GM18499 (cell line): Measurements from ENCODE around the gene MARCO.
"Not testable (repeated sequence)": the region's sequence is repeated elsewhere in the genome, so short reads cannot be mapped to it uniquely, and the experiment has no call there.

Experiments used
- ATAC-seq: cut with Tn5 transposase; IDR thresholded peaks from one replicate; pipeline ENCODE4 v1.9.1; 2021; ENCODE audit warnings: moderate number of reproducible peaks; ENCODE audit not compliant: insufficient read depth, unreplicated experiment

MARCO gene

DNA sequence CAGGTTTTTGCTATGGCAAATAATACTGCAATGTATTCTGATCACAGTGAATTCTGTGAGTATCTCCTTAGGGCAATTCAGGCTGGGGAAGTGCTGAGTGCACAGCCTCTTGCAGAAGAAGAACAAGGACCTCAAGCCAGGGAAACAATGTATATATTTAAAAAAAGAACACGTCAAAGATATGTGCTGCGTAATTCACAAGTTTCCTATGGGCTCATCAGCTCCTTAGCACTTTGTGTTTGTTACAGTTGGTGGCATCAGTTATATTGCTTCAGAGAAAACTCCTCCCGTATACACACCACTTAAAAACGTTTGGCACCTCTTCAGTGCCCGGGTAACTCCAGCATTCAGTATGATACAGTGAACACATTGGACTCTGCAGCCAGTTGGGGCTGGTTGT is 16.5 kb upstream of the MARCO start:
- no peak for ATAC-seq

DNA sequence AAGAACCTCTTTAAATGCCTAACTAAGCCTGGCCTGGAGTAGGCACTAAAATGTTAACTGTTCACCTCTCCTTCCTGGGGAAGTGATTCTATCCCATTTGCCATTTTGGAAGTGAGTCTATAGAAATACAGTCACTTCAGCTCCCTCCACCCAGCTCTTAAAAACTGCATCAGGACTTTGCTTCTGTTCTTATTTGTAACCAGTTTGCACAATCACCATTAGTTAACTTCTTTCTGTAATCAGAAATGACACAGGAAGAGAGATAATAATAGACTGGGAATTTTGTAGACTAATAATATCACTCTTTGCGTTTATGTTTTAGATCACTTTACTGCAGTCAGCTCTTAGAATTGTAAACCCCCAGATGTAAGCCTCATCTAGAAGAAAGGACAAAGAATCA is 16.0 kb upstream of the MARCO start:
- ATAC-seq = no peak

DNA sequence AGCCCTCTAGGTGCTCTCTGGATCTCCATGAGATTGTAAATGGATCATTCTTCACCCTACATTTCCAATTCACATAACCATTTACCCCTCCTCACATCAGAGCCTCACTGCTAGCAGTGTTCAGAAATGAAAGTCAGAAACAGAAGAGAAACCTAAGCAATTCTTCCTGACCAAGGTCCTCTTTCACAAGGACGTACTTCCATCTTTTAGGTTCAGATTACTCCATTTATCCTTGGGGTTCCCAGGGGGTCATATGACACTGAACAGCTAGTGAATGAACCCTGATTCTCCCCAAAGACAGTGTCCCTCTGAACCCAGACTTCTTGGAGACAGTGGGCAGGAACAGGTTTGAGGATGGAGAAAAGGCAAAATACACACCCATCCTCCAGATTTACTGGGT is 12.9 kb upstream of the MARCO start:
- ATAC-seq = no peak

DNA sequence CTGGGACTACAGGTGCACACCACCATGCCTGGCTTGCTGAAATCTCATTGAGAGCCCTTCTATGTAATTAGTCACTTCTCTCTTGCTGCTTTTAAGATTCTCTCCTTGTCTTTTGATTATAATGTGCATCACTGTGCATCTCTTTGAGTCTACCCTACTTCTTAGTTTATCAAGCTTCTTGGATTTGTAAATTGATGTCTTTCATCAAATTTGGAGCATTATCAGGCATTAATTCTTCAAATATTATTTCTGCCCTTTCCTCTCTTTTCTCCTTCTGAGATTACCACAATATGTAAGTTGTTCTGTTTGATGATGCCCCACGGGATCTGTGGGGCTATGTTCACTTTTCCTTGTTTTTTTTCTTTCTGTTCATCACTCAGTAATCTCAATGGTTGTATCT is 9.0 kb upstream of the MARCO start:
- no peak for ATAC-seq

DNA sequence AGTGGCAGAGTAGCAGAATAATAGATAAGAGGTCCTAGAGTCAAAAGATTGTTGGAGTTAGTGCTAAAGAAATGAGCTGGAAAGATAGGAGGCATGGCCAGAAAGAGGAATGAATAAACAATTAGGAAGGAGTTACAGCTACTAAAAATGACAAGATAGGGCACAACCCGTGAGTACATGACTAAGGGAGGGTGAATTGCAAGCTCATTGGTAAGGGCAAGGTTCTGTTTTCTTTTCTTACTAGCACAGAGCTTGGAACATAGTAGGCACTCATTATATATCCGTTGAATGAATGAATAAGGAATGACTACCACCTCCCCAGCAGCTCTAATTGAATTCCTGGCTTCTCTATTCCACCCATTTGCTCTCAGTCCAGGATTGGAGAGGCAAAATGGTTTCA is 5.7 kb upstream of the MARCO start:
- no peak for ATAC-seq

DNA sequence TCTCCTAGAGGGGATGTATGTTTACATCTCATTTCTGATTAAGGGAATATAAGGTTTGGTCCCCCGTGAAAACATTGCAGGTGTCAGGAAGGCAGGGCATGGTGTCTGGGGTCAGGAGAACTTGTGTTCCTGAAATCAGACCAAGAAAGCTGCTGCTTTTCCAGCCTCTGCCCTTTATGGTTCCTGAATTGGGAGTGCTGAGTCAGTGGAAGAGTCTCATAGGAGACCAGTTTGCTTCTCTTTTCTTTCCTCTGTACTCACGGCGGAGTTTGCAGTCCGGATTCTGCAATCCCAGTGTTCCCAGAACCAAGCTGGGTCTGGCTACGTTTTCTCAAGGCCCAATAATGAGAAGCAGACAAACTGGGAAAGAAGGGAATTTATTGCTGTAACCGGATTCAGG is 5.1 kb upstream of the MARCO start:
- no peak for ATAC-seq

DNA sequence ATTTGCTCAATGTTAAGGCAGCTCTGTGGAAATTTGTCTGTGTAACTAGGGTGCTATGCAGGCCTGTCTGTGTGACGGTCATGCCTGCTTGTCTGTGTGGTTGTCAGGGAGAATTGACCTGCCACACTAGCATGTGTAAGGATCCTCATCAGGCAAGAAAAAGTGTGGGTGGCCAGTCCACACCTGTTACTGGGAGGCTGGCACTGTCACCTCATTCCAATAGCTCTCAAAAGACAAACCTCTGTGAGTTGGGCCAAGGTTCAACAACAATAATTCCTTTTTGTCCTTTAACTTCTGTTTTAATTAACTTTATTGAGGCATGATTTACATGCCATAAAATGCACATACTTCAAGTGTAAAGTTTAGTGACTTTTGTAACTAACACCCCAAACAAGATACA is 4.2 kb upstream of the MARCO start:
- no peak for ATAC-seq

DNA sequence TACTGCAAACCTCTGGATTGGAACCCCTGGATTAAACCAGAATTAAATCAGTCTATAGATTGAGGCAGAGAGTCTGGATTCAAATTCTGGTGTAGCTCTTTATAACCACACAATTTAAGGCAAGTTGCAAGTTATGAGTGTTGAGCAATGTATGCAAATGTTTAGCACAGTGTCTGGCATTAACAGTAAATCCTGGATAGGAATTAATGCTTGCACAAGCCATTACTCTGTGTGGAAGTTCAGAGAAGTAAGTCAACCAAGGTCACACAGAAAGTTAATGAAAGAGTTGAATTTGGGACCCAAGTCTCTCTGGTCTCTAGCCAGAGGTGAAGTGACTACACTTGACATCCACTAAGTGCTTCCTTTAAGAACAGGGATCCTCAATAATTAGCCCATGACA is 2.0 kb upstream of the MARCO start:
- no peak for ATAC-seq

DNA sequence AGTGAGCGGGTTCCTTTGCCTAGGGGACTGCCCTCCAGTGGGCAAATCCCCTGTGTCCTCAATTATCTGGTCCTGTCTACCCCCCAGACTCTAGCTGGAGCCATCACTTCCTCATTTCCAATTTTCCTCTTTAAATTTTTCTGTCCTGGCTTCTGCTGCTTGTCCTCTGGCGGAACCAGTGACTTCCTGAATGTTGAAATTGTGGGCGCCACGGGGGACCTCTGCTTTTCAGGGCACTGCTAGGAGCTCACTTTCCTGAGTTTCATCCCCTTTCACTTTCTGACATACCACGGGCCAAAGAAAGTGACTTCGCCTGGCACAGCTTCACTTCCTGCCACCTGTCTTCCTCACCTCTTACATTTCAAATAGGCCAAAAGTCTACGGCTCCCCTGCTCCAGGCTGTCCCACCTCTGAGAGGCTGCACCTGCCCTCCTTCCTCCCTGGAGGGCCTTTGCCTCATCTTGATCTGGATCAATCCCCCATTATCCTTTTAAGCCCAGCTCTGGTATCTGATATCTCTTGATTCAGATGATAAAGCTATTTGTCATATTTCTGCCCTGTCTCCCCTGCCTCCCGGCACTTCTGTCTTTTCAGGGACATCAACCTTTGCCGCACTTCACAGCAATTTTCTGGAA is 1.4 kb upstream of the MARCO start:
- no peak for ATAC-seq

DNA sequence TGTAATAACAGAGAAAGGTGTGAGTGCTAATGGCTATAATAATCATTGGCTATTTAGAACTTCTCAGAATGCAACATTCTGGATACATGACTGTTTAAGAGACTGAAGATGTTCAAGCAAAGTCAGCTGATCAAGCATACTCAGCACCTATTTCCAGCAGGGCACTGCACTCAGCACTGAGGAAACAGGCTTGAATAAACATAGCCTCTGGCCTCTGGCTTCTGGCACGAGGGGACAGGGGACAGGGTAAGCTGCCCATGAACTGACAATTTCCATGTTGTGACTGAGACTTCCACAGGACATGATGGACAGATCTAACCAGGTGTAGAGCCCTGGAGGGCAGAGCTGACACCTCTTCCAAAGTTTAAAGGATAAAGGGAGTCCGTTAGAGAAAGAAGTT is 1.3 kb downstream of the MARCO start:
- no peak for ATAC-seq

DNA sequence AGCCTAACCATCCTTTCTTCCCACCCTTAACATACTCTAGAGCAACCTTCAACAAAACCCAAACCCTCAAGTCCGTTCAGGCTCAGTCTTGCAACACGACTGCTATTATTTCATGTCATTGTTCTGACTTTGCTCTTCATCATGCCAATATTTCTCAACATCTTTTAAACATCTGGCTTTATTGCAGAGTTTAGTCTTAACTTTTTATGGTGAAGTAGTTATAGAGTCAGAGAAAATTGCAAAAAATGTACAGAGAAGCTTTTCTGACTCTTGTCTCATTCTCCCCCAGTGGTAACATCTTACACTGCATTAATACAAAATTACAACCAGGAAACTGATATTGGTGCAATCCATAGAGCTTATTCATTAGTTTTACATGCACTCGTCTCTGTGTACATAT is 3.9 kb downstream of the MARCO start:
- no peak for ATAC-seq

DNA sequence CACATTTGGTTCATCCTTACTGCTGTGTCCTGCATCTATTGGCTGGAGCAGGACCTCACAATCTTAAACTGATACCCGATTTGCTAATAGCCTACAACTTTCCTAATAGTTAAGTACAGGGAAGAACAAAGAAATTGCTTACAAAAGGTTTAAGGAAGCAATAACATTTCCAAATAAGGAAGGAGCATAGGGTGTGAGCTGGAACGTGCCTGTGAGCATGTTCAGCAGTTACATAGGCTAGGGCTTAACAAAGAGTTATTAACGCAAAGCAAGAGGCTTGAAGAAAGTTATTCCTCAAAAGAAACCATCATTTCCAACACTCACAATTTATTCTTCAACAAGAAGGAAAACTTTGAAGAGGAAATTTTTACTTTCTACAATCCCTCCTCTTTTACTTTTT is 6.3 kb downstream of the MARCO start:
- ATAC-seq = not testable (repeated sequence)

DNA sequence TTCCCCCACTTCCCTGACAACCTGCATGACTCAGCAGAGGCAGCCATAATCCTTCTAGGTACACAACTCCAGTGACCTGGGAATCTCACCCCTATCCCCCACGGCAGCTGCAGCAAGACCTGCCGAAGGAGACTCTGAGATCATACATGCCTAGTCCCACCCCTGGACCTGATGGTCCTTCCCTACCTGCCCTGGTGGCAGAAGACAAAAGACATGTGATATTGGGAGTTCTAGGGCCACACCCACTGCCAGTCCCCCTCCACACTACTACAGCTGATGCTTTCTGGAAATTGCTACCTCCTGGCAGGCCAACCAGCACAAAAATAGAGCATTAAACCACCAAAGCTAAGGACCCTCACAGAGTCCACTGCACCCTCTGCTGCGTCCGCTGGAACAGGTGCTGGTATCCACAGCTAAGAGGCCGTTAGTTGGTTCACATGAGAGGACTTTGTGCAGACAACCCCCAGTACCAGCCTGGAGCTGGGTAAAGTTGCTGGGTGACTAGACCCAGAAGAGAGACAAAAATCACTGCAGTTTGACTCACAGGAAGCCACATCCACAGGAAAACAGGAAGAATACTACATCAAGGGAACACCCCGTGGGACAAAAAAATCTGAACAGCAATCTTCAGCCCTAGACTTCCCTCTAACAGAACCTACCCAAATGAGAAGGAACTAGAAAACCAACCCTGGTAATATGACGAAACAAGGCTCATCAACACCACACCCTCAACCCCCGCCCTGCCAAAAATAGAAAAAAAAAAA is 12.5 kb downstream of the MARCO start:
- no peak for ATAC-seq

DNA sequence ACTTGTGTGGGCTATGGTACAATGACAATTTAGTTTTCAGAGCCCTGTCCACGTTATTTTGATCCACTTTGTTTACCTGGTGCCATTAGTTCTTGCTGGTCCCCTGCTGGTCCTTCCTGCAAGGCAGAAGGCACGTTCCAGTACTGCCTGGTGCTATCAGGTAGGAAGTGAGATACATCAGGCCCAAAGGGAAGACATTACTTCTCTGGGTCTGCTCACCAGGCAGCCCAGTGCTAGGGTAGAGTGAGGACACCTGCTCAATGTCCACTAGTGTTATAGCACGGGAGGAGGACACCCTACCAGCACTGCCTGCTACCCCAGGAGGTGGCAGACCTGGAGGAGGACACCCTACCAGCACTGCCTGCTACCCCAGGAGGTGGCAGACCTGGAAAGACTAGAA is 23.7 kb downstream of the MARCO start:
- ATAC-seq = no peak

DNA sequence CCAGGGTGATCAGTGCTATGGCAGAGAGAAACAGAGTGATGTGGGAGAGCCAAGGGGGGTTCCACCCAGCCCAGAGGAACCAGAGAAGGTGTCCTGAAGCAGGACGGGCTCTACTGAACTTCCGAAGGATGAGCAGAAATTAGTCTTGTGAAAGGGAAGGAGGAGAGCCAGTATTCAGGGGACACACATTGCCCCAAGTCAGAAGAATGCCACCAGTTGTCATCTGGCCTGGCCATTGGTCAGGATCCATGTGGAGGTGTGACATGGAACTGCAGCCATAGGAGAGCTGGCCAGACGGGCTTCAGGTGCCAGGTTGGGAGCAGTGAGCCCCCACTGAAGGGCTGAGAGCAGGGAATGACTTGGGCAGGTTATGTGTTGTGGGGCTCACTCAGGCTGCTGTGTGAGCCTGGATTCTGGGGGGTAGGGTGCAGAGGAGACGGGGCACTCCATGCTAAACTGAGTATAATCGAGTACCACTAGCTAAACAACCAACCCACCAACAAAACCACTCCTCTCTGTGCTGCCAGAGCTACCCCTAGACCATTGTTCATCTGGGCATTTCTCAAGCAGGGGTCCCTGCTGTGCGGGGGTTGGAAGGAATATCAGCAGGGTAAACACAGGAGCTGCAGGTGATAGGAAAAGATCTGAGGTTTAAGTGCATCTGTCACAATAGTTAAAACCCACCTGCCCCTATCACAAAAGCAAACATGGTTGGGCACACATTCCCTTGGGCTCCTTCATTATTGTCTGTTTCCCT is 25.3 kb downstream of the MARCO start:
- no peak for ATAC-seq

DNA sequence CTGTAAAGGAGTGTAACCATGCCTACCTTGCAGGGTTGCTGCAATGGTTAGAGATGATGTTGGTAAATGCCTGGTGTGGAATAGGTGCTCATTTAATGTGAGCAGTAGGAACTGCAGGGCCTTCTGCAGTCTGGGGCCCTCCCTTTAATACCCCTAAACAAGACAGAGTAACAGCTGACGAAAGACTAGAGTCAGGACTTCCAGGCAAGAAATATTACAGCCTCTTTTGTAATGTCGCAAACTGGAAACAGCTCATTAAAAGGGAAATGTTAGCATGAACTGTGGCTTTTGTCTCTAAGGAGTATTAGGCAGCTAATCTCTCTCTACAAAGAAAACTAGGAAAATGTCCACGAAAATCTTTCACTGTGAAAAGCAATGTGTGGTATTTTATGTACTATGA is 26.0 kb downstream of the MARCO start:
- no peak for ATAC-seq

DNA sequence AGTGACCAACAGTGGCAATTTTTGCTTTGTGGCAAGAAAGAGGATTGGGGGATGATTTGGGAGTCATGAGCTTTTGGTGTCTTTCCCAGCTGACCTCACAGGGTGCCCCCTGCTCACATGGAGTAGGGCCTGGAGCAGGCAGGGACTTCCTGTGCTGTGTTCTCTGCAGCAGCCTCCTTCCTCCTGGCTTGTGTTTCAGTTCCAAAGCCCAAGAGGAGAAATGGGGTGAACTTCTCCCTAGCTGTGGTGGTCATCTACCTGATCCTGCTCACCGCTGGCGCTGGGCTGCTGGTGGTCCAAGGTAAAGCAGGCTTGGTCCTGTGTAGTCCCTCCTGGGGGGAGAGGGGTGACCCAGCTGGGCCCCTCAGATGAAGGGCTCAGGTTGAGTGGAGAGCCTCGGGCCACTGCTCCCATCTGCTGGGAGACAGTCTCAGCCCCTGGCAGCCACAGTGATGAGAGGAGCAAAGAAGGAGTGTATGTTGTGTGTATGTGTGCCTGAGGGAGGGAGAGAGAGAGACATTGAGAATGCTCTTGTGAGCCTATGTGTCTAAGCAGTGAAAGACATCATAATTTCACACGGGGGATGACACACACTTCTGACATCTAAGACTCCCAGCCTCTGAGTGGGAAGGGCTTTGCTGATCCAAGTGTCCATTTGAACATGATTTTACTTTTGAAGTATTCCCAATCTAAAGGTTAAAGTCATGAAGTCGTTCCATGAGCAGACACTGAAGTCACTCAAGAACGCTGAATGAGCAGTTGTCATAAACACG is 27.2 kb downstream of the MARCO start:
- ATAC-seq = no peak

DNA sequence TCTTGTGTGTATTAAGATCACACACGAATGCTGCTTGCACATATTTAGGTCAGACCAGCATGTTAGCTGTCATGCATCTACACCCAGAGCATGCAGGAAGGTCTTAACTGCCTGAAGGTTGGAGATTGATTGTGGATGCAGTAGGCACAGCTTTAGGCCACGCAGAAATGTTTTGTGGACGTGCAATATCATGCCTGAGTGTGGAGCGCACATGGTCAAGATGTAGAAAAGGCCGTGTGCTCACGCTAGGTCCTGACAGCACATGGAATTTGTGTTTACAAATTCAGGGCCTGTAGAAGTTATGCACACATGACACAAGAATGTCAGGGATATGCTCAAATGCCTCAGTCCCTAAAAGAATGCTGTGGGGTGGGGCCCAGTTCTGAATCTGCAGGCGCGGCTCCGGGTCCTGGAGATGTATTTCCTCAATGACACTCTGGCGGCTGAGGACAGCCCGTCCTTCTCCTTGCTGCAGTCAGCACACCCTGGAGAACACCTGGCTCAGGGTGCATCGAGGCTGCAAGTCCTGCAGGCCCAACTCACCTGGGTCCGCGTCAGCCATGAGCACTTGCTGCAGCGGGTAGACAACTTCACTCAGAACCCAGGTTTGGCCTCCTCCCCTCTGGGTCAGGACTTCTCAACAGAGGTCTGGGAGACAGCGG is 27.9 kb downstream of the MARCO start:
- no peak for ATAC-seq

DNA sequence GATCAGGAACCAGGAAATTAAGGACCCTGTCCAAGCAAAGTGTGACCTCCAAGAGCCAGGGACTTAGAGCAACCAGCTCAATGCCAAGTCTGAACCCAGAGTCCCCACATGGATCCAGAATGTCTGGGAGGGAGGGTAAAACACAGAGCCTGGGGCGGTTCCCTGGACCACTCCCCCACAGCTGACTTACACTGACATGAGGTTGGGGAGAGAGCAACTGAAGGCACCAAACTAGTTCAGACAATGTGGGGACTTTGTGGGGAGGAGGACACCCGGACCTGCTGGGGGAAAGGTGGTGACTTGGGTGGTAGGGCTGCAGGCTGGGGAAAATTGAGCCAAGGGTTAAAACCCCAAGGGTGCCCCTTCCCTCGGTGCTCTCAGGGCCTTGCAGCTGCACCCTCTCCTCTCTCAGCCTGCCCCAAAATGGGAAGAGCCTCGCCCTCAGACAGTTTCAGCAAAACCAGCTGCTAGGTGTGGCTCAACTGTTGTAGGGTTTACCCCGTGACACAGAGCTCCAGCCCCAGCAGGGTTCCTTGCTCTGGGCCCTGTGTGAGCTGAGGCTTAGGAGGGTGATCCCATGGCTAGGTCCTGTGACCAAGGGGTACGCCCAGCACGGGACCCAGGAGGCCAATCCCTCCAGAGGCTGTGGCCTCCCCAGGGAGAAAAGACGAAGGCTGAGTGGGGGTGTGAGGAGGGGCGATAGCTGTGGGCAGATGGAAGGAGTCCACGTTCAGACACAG is 28.6 kb downstream of the MARCO start:
- no peak for ATAC-seq
